ENCODE data around the gene DENND1B.

Gene DENND1B

DNA sequence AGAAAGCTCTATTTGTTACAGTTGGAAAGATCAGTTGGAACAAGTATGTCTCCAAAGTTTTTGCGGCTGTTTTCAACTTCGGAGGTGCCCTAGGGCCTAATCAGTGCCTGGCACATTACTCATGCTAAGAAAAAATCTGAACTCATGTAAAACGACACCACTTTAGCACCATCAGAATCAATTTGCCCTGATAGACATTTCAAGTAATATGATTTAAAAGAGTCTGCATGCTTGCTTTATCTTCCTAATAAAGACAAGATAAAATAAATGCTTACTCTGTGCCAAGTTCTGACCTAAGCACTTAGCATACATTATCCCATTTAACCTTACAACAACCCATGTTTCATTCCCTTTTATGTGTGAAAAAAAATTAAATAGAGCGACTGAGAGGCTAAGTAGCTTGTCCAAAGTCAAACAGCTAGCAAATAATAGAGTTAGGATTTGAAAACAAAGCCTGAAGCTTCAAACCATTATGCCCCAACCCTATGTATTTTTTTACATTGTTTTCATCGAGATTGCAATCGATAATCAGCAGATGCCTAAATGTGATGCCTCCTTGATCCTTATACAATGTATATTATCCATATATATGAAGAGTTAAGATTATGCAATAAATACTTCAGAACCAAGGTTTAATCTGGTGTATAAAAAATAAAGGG is 91.3 kb downstream of the DENND1B start:
- DNase-seq (ENCODE audit: low spot score), result no peak

DNA sequence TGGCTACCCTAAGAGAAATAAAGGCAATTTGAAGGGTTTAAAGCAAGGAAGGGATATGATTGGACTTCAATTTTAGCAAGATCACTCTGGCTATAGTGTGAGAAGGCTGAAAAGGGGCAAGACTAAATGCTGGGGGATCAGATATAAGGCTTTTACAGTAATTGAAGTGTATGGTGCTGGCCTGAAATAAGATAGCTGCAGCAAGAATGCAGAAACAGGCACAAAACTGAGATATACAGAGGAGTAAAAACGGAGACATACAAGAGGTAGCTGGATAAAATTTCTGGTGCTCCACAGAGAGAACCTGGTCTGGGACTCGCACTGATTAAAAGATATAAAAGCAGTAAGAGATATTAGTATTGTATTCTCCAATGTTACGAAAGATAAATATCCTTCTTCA is 92.0 kb downstream of the DENND1B start:
- DNase-seq (ENCODE audit: low spot score), result no peak

DNA sequence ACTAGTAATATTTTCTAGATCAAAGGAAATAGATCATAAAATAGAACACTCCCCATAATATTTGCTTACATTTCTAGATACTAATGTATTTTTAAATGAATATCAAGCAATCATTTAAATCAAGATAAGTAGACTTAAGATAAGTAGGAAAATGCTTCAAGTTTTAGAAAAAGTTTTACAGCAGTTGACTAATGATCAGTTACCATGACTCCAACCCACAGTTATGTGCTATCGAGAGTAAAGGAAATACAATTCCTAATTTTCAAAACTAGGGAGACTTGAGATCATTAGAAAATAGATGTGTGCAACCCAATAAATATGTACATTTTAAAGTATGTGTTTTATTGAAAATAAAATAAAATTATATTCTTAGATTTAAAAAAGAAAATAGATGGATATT is 95.0 kb downstream of the DENND1B start:
- DNase-seq (ENCODE audit: low spot score), result no peak

DNA sequence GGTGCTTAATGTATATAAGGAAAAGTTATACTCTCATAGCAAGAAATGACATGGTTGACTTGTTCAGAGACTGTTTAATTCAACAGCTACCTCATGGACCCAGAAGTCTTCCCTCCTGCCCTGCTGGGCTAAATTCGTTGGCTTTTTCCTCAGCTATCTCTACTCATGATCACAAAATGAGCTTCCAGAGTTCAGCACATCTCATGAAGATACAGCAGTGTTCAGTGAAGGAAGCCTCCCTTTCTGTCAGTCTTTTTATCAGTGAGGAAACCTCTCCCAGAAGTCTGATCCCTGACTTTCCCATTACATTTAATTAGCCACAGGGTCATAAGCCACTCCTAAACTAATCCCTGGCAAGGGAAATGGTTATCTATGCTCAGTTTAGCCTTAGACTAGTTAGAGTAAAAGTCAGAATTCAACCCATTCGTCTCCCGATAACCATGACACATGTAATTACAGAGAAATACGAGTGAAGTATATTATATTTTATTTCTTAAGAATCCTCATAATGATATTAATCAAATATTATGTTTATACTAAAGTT is 97.5 kb downstream of the DENND1B start:
- DNase-seq (ENCODE audit: low spot score), result no peak

DNA sequence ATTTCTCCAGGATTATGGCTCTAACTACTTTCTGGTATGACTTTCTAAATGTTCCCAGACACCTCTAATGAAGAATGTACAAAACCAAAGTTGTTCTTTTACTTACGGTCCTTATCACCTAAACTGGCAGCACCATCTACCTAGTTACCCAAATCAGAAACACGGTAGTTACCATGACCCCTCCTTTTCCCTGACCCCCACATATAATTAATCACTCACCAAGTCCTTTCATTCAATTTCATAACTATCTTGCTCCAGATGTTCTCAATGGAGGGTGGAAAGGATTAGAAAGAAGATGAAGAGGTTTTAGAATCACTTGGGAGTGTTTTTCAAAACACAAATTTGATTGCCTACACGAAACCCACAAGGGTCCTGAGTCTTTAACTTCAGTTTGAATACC is 98.0 kb downstream of the DENND1B start:
- DNase-seq (ENCODE audit: low spot score), result no peak

DNA sequence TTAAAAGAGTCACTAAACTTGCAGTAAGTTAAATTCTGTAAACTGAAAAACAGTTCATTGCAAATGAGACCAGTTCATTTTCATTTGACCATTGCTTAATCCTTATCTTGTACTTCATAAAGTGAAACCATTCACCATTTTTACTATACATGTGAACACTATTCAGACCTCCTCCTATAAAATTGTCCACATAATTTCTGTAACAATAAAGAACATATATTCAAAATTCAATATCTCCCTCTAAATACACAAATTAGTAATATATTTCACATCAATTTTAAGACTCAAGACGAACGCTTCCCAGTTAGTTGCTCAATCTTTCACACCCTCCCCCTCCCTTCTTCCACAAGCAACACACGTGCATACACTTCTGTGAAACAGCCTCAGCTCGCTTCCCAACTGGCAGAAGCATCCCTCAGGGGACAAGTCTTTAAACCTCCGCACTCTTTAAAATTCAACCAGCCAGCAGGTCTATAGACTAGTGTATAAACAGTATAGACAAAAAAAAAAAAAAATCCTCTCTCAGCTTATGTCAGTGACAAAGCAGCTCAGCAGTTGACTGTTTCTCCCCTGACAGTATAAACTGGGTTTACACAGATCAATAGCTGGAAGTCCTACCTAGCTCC is 99.6 kb downstream of the DENND1B start:
- DNase-seq (ENCODE audit: low spot score), result no peak

DNA sequence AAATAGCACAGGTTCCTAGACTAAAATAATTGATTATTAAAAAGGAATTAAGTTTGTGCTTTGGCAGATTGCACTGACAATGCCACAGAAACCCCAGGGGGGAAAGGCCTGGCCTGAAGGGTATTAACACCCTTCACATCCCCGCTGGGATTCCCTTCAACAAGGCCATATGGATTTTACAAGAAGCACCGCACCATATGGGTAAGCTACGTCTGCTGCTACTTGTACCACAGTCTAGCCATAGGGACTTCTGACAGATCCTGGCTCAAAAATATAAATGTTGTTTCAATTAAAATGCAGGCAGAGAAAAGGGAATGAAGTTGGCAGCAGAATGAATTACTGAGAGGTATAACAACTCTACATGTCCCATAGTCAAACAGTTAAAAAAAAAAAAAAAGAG is 101.0 kb downstream of the DENND1B start:
- no peak for DNase-seq (ENCODE audit: low spot score)

DNA sequence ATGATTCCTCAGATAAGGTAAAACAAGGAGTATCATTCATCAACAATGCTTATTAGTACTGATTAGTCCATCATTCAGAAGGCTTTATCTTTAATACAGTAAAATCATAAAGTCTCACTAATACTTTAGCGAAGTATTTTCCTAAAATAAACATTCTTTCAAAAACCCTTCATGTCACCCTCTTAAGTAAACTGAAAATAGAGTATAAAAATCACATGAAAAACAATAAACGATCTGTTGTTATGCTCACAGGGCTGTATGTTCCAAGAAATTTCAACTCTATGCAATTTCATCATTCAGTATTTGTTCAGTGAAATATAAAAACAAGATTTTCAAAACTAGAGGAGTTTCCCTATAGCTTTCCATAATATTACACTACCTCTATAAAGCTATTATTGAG is 102.0 kb downstream of the DENND1B start:
- DNase-seq (ENCODE audit: low spot score), result no peak

DNA sequence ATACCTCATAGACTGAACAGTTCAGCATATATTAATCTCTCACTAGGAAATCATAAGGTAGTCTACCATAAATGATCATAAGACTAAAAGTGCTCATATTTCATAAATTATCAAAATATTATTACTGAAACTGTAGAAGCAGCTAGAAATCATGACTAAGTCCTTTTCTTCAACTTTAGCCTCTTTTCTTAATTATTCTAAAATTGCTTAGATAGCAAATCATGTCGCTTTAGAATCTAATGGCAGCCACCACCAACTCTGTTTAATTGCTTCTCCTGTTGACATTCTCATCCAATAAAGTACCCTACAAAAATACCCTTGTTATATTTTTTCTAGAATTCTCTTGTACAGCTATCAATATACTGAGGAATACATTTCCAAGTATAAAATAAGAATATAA is 102.9 kb downstream of the DENND1B start:
- DNase-seq (ENCODE audit: low spot score), result no peak

DNA sequence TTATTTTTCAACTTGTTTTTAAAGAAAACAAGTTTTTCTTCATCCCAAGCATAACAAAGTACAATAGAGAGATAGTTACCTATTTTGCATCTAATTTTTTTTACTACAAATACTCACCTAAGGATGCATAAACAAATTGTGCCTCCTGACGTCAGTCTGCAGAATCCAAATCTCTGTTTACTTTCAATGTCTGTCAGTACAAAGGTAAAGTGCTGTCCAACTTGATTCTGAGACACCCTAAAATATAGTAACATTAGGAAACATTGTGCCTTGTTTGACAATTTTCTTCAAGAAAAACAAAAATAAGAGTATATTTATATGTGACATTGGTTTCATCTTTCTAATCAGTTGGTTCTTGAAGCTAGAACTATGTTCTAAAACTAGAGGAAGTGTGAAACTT is 103.4 kb downstream of the DENND1B start:
- DNase-seq (ENCODE audit: low spot score), result no peak

DNA sequence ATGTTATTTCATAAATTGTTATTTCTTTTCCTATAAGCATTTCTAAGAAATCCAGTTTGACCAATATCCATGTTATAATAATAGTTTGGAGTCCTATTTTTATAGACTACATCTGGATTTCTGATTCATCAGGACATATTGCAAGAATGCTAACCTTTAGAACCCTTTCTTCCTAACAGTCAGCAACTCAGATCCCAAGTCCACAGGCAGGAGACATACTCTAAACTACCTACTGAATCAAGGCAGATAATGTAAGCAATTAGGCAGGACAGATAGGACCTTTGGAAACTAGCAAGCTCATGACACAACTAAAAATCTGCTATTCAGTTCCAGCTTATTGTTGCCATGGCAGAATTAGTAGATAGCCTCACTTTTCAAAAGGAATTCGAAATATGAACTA is 104.1 kb downstream of the DENND1B start:
- DNase-seq (ENCODE audit: low spot score), result no peak

DNA sequence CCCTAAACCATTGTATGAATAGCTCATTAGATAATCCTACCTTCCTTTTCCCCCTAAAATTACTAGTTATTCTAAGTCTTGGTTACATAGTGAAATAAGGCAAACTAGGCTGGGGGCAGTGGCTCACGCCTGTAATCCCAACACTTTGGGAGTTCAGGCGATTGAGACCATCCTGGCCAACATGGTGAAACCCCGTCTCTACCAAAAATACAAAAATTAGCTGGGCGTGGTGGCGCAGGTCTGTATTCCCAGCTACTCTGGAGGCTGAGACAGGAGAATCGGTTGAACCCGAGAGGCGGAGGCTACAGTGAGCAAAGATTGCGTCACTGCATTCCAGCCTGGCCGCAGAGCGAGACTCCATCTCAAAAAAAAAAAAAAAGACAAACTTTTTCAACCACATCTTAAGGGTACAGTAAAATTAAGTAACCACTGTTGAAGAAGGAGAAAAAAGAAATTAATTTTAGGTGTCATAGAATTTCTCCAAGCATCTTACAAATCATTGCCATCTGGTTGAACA is 108.5 kb downstream of the DENND1B start:
- DNase-seq (ENCODE audit: low spot score), result no peak

DNA sequence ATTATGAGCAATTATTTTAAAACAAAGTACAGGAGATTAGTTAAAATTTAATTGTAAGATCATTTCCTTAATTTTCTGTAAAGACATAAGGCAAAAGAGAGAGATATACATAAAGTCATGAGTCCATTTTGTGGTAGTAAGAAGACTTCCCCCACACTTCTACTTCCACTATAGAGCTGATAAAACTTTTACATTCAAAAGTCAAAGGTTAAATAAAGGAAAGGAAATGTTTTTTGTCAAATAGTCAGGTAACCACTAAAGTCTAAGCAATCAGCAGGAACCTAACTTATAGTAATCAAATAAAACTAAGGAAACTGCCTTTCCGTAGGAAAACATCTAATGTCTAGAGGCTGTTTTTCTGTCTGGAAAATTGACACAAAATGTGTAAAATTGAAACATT is 110.9 kb downstream of the DENND1B start:
- DNase-seq (ENCODE audit: low spot score), result no peak

DNA sequence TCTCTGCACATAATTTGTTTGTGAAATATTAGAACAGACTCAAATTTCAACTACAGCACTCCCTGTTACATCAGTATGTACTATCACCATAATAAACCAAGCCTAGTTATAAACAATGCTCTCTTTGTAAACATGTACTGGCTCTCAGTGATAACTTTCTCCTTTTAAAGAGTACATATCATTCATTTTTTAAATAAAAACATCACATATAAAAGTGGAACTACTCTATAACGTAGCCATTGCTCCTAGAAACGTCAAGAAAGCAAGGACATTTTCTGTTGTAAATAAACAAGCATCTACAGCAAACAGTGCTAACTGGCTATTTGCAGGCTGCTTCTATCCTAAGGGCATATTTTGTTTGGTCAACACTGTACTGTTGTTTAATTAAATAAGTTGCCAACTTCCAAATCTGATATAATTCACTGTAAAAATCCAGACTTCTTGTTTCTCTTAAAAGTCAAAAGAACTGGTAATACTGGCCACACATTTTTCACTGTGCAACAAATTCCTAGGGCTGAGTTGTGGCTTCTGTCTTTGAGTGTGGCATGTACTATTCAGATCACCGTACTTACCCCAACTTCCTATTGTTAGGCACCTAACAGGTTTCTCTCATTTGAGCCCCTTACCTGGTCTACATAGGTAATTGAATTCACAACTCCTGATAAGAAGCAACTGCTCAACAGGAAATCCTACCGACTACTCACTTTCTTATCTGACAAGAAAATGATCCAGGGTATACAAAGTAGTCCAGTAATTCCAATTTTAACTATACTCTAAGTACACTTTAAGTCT is 111.9 kb downstream of the DENND1B start:
- no peak for DNase-seq (ENCODE audit: low spot score)

DNA sequence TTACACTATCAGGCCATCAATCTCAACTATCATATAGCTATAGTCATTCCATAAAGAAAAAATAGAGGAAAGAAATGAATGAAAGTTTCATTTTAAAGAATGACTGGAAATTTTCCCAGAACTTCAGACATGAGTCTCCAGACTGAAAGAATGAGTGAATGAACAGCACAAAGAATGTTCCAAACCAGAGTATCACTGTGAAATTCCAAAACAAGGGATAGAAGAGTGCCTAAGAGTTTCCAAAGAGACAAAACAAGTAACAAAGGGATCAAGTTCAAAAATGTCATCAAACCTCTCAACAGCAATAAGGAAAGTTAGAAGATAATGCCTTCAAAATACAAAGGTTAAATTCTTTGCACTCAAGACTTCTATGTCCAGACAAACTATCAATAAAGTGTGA is 114.9 kb downstream of the DENND1B start:
- DNase-seq (ENCODE audit: low spot score), result no peak

DNA sequence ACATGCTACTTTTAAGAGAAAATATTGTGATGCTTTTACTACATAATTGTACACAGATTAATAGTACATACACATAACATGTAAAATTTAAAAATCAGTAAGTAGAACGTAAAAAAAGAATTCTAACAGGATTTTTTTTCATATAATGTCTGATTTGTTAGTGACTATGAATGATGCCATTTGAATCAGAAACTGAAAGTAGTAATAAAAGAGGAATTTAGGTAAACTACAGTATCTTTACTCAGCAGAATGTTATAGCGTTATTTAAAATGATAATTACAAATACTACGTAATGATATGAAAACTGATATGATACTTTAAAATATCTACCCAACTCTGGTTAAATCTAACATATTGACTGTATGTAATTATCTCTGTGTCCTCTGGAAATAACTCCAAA is 116.1 kb downstream of the DENND1B start:
- no peak for DNase-seq (ENCODE audit: low spot score)

DNA sequence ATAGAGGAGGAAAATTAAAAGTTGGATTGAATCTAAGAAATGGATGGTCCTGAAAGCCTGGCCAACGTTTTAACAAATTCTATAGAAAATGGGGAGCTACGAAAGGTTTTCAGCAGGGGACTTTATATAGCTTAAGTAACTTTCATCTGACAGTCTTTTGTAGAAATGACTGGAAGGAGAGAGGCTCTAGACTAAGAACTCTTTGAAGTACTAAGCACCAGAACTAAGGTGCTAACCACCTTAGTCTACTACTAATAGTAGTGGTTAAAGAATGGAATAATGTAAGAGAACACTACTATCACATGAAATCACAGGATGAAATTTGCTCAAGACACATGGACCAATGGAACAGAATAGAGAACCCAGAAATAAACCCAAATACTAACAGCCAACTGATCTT is 126.1 kb downstream of the DENND1B start:
- DNase-seq (ENCODE audit: low spot score), result no peak

DNA sequence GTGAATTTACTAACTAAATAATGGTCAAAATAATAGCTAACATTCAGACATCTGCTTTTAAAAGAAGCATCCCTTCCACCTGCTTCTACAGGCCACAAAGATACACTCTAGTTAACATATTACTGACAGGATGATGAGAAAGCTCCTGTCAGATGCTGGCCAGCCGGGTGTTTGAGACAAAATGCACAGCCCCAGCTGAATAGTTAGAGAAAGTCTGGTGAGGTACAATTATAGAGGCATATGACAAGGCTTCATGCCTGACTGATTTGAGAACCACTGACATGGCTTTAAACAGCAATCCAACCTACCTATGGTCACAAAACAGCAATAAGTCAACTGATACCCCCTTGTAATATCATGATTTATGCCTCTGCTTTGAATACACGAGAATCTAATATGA is 137.0 kb downstream of the DENND1B start:
- no peak for DNase-seq (ENCODE audit: low spot score)

DNA sequence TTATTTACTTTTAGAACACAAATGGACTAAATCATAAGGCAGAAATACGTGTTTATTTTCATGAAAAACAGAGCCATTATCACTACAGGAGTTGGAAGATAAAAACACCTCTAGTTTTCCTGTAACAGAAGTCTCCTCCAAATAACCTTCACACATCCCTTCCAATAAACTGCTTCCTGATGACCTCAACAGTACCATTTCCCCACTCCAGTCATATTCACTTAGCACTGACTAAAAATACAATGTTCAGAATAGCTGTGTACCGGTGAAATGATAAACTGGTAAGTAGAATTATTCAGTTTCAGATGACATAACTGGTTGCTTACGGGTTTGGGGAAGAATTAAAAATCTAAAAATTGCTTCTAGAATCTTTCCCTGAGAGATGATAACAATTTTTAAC is 137.9 kb downstream of the DENND1B start:
- DNase-seq (ENCODE audit: low spot score), result no peak

DNA sequence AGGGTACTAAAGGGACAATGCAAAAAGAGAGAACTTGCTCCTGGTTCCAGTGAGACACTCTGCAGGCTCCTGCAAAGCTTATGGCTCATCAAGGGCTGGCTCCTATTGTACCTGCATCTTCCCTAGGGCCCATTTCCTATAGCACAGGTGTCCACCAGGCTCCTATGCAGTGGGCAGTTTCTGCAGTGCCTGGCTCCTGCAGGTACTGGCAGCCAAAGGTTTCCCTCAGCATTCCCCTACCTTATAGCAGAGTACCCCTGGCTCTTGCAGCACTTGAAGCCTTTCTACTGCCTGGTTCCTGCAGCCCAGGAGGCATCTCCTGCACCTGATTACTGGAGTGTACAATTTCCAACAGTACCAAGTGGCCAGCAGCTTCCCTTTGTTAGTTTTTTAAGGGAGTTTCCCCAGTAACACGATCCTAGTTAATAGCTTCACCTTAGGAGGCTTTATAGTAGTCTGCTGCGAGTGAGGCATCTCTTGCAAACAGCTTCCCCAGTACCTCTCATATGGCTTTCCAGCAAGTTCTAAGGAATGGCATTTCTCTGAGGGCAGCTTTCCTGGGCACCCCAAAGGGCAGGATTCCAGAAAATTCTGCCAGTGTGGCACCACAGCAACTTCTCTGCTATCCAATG is 141.7 kb downstream of the DENND1B start:
- DNase-seq (ENCODE audit: low spot score), result no peak

DNA sequence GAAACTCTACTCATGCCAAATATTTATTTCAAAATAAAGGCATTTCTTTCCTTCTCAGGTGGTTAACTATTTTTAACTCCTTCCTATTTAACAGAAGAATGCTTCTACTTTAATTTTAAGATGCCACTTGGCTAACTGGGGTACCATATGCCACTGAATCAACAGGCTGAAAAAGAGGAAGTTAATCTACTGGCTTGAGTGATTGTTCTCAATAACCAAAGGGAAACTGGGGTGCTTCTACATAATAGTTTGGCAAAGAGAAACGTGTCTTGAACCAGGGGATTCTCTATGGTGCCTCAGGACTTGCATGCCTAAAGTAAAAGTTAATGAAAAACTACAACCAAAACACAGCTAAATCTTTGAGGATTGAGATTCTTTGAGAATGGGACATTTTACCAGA is 142.6 kb downstream of the DENND1B start:
- DNase-seq (ENCODE audit: low spot score), result no peak

DNA sequence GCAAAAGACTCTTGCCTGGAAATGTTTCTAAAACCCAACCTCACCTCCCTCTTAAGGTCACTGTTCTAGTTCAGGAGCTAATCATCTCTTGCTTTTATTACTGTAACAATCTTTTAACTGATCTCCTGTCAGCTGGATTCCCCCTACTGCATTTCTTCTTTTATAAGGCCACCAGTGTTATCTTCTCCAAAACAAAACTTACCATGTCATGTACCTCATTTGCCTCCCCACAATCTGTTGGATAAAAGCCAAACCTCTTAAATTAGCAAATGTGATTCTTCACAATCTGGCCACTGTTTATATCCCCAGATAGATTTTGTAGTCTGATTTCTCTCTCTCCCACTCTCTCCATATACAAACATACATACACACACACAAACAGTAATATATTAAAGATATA is 143.3 kb downstream of the DENND1B start:
- DNase-seq (ENCODE audit: low spot score), result no peak
